ENCODE data around the gene LENEP. TPM values are rescaled to one million over a fixed set of nuclear protein-coding genes. Genes with fewer than 3 reads are reported as not detected.

The LENEP gene
- total RNA-seq, 2 donors from 2014 or later, result not detected

- DNase-seq (ENCODE audit: low spot score), result no peak
- TF ChIP-seq POLR2AphosphoS5 (IDR thresholded peaks at IDR 0.05) (no peak), POLR2A (IDR thresholded peaks at IDR 0.05) (no peak)
- TF ChIP-seq, protein P1, sequence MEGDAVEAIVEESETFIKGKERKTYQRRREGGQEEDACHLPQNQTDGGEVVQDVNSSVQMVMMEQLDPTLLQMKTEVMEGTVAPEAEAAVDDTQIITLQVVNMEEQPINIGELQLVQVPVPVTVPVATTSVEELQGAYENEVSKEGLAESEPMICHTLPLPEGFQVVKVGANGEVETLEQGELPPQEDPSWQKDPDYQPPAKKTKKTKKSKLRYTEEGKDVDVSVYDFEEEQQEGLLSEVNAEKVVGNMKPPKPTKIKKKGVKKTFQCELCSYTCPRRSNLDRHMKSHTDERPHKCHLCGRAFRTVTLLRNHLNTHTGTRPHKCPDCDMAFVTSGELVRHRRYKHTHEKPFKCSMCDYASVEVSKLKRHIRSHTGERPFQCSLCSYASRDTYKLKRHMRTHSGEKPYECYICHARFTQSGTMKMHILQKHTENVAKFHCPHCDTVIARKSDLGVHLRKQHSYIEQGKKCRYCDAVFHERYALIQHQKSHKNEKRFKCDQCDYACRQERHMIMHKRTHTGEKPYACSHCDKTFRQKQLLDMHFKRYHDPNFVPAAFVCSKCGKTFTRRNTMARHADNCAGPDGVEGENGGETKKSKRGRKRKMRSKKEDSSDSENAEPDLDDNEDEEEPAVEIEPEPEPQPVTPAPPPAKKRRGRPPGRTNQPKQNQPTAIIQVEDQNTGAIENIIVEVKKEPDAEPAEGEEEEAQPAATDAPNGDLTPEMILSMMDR (IDR thresholded peaks at IDR 0.05), result no peak
- intact Hi-C loops (cut with DNase I), result no loop called here
- Histone ChIP-seq H3K27ac (no peak overlapping the region), H3K36me3 (no peaks in the 10 kb centered on the region), H3K27me3 (replicated peaks; ENCODE audit: insufficient read depth) (no peaks in the 10 kb centered on the region), H3K9me3 (no peaks in the 10 kb centered on the region), H3K4me1 (replicated peaks) (peaks cover 5% of the 10 kb centered on the region), H3K4me3 (no peak overlapping the region)
- 83% methylated on average over 14 of the region's 14 CpGs for WGBS
Observed at GRCh38 chr1:155040358-155041093, 47.1 kb downstream of the LENEP start.

- no peaks in the 10 kb centered on the region for H3K36me3 ChIP-seq
- TF ChIP-seq POLR2AphosphoS5 (IDR thresholded peaks at IDR 0.05), result no peak
- TF ChIP-seq POLR2A (IDR thresholded peaks at IDR 0.05), result no peak
- TF ChIP-seq, protein P1 (IDR thresholded peaks at IDR 0.05), result no peak
- peaks cover 5% of the 10 kb centered on the region for H3K4me1 ChIP-seq (replicated peaks)
- H3K9me3 ChIP-seq, result no peaks in the 10 kb centered on the region
- intact Hi-C loops (cut with DNase I), result no loop called here
- WGBS, result 78% methylated on average over 5 of the region's 5 CpGs
- H3K27me3 ChIP-seq (replicated peaks; ENCODE audit: insufficient read depth), result no peaks in the 10 kb centered on the region
- DNase-seq (ENCODE audit: low spot score), result no peak
- no peak overlapping the region for H3K27ac ChIP-seq
- no peak overlapping the region for H3K4me3 ChIP-seq
Observed at GRCh38 chr1:155042789-155043188, 49.4 kb downstream of the LENEP start.

GRCh38 chr1:155043301-155043702, 49.9 kb downstream of the LENEP start:
- Histone ChIP-seq H3K4me1 (replicated peaks) (peaks cover 5% of the 10 kb centered on the region), H3K27me3 (replicated peaks; ENCODE audit: insufficient read depth) (no peaks in the 10 kb centered on the region), H3K27ac (no peak overlapping the region), H3K36me3 (no peaks in the 10 kb centered on the region), H3K4me3 (no peak overlapping the region), H3K9me3 (no peaks in the 10 kb centered on the region)
- WGBS, result 54% methylated on average over 12 of the region's 12 CpGs
- intact Hi-C loops (cut with DNase I), result no loop called here
- DNase-seq (ENCODE audit: low spot score), result no peak
- TF ChIP-seq, protein P1 (IDR thresholded peaks at IDR 0.05), result no peak
- TF ChIP-seq POLR2A (IDR thresholded peaks at IDR 0.05), result no peak
- no peak for TF ChIP-seq POLR2AphosphoS5 (IDR thresholded peaks at IDR 0.05)

DNA sequence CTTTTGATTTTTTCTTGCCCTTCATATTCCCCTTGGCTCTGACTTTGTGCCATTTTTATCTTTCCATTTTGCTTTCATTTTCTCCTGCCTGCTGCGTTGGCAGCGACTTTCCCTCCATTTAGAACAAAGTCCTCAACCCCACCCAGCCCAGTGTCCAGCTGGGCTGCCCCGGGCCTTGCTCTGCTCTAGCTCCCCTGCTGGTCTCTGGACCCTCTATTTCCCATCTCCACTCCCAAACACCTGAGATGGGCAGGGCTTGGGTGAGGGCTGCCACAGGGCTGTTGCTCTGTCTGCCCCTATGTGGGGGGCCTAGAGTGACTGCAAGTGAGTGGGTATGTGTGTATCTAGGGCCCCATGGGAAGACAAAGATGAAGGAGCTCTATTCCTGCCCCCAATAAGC, 50.4 kb downstream of the LENEP start:
- H3K9me3 ChIP-seq, result no peaks in the 10 kb centered on the region
- 82% methylated on average over 3 of the region's 3 CpGs for WGBS
- H3K27me3 ChIP-seq (replicated peaks; ENCODE audit: insufficient read depth), result no peaks in the 10 kb centered on the region
- TF ChIP-seq POLR2A (IDR thresholded peaks at IDR 0.05) (no peak), POLR2AphosphoS5 (IDR thresholded peaks at IDR 0.05) (no peak)
- TF ChIP-seq, protein P1 (IDR thresholded peaks at IDR 0.05), result no peak
- no peak overlapping the region for H3K27ac ChIP-seq
- no peaks in the 10 kb centered on the region for H3K36me3 ChIP-seq
- intact Hi-C loops (cut with DNase I), result no loop called here
- DNase-seq (ENCODE audit: low spot score), result no peak
- H3K4me3 ChIP-seq, result no peak overlapping the region
- H3K4me1 ChIP-seq (replicated peaks), result peaks cover 9% of the 10 kb centered on the region

Small RNA genes lying within 50 kb of the gene (microRNA-seq; reads per million reads assigned to microRNA genes)
- gene MIR4258, result not detected

Small RNA genes lying within 50 kb of the gene (small RNA-seq; reads per million reads assigned to genes)
- gene MIR4258, result 0 reads per million in 2 donors
- 0 reads per million in 2 donors for gene RF00017

Other genes with a start within 250 kb of the LENEP start
- 1 to 10 TPM; 1.2 to 3.0 TPM for gene KCNN3, start 123.3 kb upstream of the LENEP start, total RNA-seq
- gene PMVK, start 56.9 kb upstream of the LENEP start, total RNA-seq, result 10 to 100 TPM; 23.2 to 26.2 TPM
- 100 to 1,000 TPM; 113 to 140 TPM for gene PBXIP1, start 37.5 kb upstream of the LENEP start, total RNA-seq
- gene PYGO2, start 31.8 kb upstream of the LENEP start, total RNA-seq, result 10 to 100 TPM; 44.1 to 44.6 TPM
- gene SHC1, start 22.8 kb upstream of the LENEP start, total RNA-seq, result 10 to 100 TPM; 85.0 to 97.2 TPM
- 10 to 100 TPM; 33.5 to 47.5 TPM for gene CKS1B, start 18.9 kb upstream of the LENEP start, total RNA-seq
- 10 to 100 TPM; 31.5 to 35.3 TPM for gene FLAD1, start 10.2 kb upstream of the LENEP start, total RNA-seq
- 100 to 1,000 TPM in 1 of 2 donors, 10 to 100 TPM in 1; 60.0 to 103 TPM for gene ZBTB7B, start 9.2 kb downstream of the LENEP start, total RNA-seq
- 1 to 10 TPM; 2.3 to 5.3 TPM for gene DCST2, start 40.2 kb downstream of the LENEP start, total RNA-seq
- under 1 TPM in 1 of 2 donors, not detected in 1; 0.51 TPM for gene DCST1, start 40.2 kb downstream of the LENEP start, total RNA-seq
- gene ADAM15, start 57.7 kb downstream of the LENEP start, total RNA-seq, result 100 to 1,000 TPM in 1 of 2 donors, 10 to 100 TPM in 1; 72.5 to 138 TPM
- gene EFNA4, start 70.2 kb downstream of the LENEP start, total RNA-seq, result 10 to 100 TPM; 10.3 to 23.4 TPM
- gene EFNA3, start 85.3 kb downstream of the LENEP start, total RNA-seq, result 1 to 10 TPM; 5.9 to 8.4 TPM
- gene EFNA1, start 134.3 kb downstream of the LENEP start, total RNA-seq, result 100 to 1,000 TPM in 1 of 2 donors, 10 to 100 TPM in 1; 85.1 to 132 TPM
- 10 to 100 TPM; 26.6 to 48.0 TPM for gene SLC50A1, start 142.3 kb downstream of the LENEP start, total RNA-seq
- 10 to 100 TPM; 93.6 to 97.0 TPM for gene DPM3, start 146.9 kb downstream of the LENEP start, total RNA-seq
- gene KRTCAP2, start 179.7 kb downstream of the LENEP start, total RNA-seq, result 100 to 1,000 TPM; 111 to 236 TPM
- 1 to 10 TPM in 1 of 2 donors, under 1 TPM in 1; 0.14 to 1.6 TPM for gene TRIM46, start 180.3 kb downstream of the LENEP start, total RNA-seq
- 10 to 100 TPM; 13.1 to 38.5 TPM for gene THBS3, start 214.3 kb downstream of the LENEP start, total RNA-seq
- gene MTX1, start 215.1 kb downstream of the LENEP start, total RNA-seq, result 10 to 100 TPM; 49.6 to 57.1 TPM